ENCODE results near the gene NCKAP1.
"Not testable (repeated sequence)": the region's sequence is repeated elsewhere in the genome, so short reads cannot be mapped to it uniquely, and the experiment has no call there.

NCKAP1 gene

GRCh38 chr2:182960869-182961268 lies 77.4 kb downstream of the NCKAP1 start:
- in situ Hi-C loops (cut with MboI; ENCODE audit: low pct_unique_long_range_greater_than_20kb, low sequenced_read_pairs); DNase-seq: not testable (repeated sequence)

- no peak for DNase-seq
- in situ Hi-C loops (cut with MboI; ENCODE audit: low pct_unique_long_range_greater_than_20kb, low sequenced_read_pairs) = no loop called here
Measured at GRCh38 chr2:182954789-182955188, 83.5 kb downstream of the NCKAP1 start.

GRCh38 chr2:182952741-182953450 lies 85.4 kb downstream of the NCKAP1 start:
- no peak for DNase-seq
- in situ Hi-C loops (cut with MboI; ENCODE audit: low pct_unique_long_range_greater_than_20kb, low sequenced_read_pairs) = no loop called here

DNA sequence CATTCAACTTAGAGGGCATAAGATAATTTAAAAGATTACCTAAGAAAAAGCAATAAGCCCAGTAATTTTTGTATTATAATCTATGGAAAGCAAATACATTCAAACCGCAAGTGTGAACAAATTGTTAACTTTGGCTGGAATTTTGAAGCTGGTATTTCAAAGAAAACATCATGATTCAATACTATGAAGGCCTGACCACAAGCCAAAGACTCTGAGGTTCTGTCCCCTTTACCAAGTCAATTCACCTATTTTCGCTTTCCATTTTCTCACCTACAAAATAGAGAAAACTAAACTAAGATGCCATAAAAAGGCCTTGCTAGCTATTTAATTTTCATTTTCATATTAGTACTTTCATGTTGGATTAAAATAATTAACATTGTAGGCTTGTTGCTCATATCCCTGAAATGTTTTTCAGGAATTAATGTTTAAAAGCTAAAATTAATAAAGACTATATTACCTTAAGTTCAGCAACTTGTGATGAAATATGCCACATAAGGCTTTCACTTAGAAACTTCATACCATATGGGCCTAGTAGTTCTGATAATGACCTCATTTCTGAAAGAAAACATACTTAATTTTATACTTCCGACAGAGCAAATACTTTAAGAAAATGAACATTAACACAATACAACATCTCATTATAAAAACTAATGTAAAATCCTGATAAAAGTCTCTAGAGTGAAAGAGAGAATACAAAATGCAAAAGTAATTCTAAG lies 86.2 kb downstream of the NCKAP1 start:
- in situ Hi-C loops (cut with MboI; ENCODE audit: low pct_unique_long_range_greater_than_20kb, low sequenced_read_pairs) = no loop called here
- no peak for DNase-seq

DNA sequence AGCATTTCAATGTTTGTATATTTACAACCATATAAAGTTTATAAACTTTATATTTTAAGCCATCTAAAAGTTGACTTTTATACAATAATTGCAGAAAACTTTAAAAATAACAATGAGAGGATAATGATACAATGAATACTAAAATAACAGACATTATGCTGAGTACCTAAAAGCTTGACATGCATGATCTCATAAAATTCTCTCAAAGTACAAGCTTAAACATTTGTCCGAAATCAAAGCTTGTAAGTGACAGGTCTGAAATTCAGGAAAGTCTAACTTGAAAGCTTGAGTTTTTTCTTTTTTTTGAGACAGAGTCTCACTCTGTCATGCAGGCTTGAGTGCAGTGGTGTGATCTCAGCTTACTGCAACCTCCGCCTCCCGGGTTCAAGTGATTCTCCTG lies 87.7 kb downstream of the NCKAP1 start:
- in situ Hi-C loops (cut with MboI; ENCODE audit: low pct_unique_long_range_greater_than_20kb, low sequenced_read_pairs) = no loop called here
- no peak for DNase-seq

DNA sequence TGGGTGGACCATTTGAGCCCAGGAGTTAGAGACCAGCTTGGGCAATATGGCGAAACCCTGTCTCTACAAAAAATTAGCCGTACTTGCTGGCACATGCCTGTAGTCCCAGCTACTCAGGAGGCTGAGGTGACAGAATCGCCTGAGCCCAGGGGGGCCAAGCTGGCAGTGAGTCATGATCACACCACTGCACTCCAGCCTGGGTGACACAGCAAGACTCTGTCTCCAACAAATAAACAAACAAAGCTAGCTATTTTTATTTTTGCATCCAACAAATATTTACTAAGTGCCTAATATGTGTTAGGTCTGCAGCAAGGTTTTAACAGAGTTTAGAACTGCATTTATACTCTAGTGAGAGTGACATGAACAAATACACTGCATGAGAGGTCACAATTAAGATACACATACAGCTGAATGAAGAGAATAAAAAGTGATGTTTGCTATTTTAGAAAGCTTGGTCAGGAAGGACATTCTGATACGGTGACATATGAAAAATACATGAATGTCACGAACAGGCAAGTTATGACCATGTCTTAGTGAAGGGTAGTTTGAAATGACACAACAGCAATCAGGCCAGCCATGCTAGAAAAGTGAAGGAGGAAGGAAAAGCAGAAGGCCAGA lies 88.6 kb downstream of the NCKAP1 start:
- in situ Hi-C loops (cut with MboI; ENCODE audit: low pct_unique_long_range_greater_than_20kb, low sequenced_read_pairs) = no loop called here
- no peak for DNase-seq

GRCh38 chr2:182949052-182949451 lies 89.2 kb downstream of the NCKAP1 start:
- in situ Hi-C loops (cut with MboI; ENCODE audit: low pct_unique_long_range_greater_than_20kb, low sequenced_read_pairs) = no loop called here
- no peak for DNase-seq

DNA sequence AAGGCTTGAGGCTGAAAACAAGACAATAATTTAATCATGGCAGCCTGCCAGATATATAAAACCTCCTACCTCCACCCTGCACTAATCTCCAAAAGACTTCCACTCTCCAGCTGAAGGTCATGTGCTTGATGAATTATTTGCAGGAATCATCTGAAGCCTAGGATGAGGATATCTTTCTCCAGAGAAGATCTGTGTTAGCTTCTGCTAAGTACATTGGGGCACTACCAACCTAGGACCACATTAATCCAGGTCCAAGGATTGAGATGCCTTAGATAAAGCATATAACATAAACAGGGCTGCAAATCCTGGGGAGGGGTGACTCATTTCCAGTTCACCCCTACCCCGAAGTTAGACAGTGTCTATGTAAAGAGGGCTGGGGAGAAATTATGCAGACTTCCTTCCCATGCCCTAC lies 91.3 kb downstream of the NCKAP1 start:
- no peak for DNase-seq
- in situ Hi-C loops (cut with MboI; ENCODE audit: low pct_unique_long_range_greater_than_20kb, low sequenced_read_pairs) = no loop called here

GRCh38 chr2:182943339-182943738 lies 94.9 kb downstream of the NCKAP1 start:
- in situ Hi-C loops (cut with MboI; ENCODE audit: low pct_unique_long_range_greater_than_20kb, low sequenced_read_pairs) = no loop called here
- no peak for DNase-seq

DNA sequence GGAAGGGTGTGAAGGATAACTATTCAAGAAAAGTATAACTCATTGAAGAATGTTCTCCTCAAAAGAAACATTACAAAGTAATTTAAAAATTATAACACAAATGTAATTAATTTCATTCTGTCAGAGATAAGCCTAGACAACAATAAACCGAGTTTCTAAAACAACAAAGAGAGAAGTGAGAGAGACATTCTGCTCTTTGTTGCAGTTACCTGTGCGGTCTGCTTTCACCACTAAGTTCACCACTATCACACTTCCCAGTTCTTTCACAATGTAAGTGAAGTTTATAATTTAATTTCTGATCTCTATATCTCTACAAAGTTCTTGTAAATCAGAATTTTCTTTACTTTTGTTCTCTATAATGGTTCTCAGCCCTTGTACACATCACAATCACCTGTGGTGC lies 95.5 kb downstream of the NCKAP1 start:
- in situ Hi-C loops (cut with MboI; ENCODE audit: low pct_unique_long_range_greater_than_20kb, low sequenced_read_pairs) = no loop called here
- DNase-seq = no peak

- in situ Hi-C loops (cut with MboI; ENCODE audit: low pct_unique_long_range_greater_than_20kb, low sequenced_read_pairs) = no loop called here
- no peak for DNase-seq
Measured at GRCh38 chr2:182941919-182942318, 96.3 kb downstream of the NCKAP1 start.

- in situ Hi-C loops (cut with MboI; ENCODE audit: low pct_unique_long_range_greater_than_20kb, low sequenced_read_pairs) = no loop called here
- DNase-seq = no peak
Measured at GRCh38 chr2:182941121-182941722, 97.0 kb downstream of the NCKAP1 start.

DNA sequence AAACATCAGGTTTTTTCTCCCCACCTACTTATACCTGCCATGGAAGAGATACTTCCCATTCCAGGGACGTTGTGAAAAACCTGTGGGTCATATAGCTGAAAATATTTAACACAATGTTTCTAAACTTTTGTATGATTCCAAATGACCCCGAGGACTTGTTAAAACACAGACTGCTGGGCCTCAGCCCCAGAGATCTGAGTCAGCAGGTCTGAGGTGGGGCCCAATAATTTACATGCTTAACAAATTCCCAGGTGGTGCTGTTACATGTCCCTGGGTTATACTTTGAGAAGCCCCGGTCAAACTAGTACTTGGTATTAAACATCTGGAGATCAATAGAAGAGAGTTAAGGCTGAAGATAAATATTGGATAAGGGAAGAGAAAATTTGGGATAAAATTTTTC lies 100.4 kb downstream of the NCKAP1 start:
- in situ Hi-C loops (cut with MboI; ENCODE audit: low pct_unique_long_range_greater_than_20kb, low sequenced_read_pairs) = no loop called here
- no peak for DNase-seq

DNA sequence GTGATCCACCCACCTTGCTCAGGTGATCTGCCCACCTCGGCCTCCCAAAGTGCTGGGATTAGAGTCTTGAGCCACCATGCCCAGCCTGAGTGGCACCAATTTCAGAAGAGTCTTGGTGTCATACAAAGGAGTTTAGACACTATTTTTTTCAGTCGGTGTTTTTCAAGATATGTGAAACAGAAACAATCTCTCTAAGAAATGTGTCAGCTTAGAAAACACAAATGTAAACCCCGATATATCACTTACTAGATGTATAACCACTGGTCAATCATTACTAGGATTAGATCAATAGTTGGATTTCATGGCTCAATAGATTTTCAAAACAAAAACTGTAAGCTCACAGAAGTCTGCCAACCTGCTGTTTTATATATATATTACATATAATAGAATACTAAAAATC lies 104.6 kb downstream of the NCKAP1 start:
- in situ Hi-C loops (cut with MboI; ENCODE audit: low pct_unique_long_range_greater_than_20kb, low sequenced_read_pairs) = no loop called here
- DNase-seq = no peak

- DNase-seq = no peak
- in situ Hi-C loops (cut with MboI; ENCODE audit: low pct_unique_long_range_greater_than_20kb, low sequenced_read_pairs) = no loop called here
Measured at GRCh38 chr2:182929972-182930371, 108.3 kb downstream of the NCKAP1 start.

- in situ Hi-C loops (cut with MboI; ENCODE audit: low pct_unique_long_range_greater_than_20kb, low sequenced_read_pairs) = no loop called here
- no peak for DNase-seq
Measured at GRCh38 chr2:182924306-182924705, 114.0 kb downstream of the NCKAP1 start.

DNA sequence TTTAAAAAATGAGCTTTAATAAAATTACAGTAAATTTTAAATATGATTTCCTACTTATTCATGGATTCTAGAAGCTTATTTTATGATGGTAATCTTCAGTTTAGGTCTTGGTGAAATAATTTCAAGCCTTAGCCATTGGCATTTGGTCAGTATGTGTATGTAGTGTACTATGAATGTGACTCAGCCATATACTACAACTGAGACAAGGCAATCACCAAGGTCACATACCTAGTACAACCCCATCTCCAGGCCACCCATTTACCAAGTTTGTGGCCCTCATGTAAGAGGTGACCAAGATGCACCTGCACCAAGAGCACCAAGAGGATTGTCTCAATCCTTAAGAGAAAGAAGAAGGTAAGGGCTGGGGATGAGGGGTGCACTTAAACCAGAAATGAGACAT lies 117.0 kb downstream of the NCKAP1 start:
- in situ Hi-C loops (cut with MboI; ENCODE audit: low pct_unique_long_range_greater_than_20kb, low sequenced_read_pairs) = no loop called here
- no peak for DNase-seq

DNA sequence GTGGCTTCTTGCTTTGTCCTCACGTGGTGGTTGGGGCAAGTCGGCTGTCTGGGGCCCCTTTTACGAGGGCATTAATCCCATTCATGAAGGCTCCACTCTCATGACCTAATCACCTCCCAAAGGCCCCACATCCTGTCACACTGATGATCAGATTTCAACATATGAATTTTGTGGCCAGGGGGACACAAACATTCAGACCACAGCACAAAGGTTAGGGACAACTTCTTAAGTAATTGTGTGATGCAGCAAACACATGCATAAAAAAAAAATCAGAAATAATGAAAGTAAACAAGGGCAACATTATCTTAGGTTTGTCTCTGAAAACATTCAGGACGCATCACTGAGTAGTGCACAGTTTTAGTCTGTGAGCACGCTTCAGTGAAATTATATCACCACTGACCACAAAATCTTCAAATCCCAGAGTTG lies 117.6 kb downstream of the NCKAP1 start:
- DNase-seq = no peak
- in situ Hi-C loops (cut with MboI; ENCODE audit: low pct_unique_long_range_greater_than_20kb, low sequenced_read_pairs) = no loop called here

- in situ Hi-C loops (cut with MboI; ENCODE audit: low pct_unique_long_range_greater_than_20kb, low sequenced_read_pairs) = no loop called here
- no peak for DNase-seq
Measured at GRCh38 chr2:182920089-182920488, 118.2 kb downstream of the NCKAP1 start.

All from KBM-7 (cell line).